SU-DHL-6 (cell line): ENCODE results near the gene SKP2.

Experiments
- H2AFZ ChIP-seq: fragments of 200-600 bp; sonication (generic); 2 replicates; pipeline ENCODE4 v1.6.1; 2014; ENCODE audit warnings: low read depth, mild to moderate bottlenecking, moderate library complexity, mixed read lengths, antibody characterized with exemption, low read length; ENCODE audit not compliant: severe bottlenecking
- H3F3A ChIP-seq: fragments of 200-600 bp; shearing (Covaris generic); 2 replicates; pipeline ENCODE4 v1.6.0; 2016; ENCODE audit warnings: antibody characterized with exemption, mild to moderate bottlenecking; ENCODE audit not compliant: insufficient read depth
- H3K27ac ChIP-seq: fragments of 200-600 bp; sonication (generic); 2 replicates; pipeline ENCODE4 v1.5.1; 2016; ENCODE audit warnings: low read depth, mild to moderate bottlenecking, low read length, moderate library complexity, mixed read lengths
- H3K27me3 ChIP-seq: fragments of 200-600 bp; sonication (generic), shearing (Covaris generic); 2 replicates; pipeline ENCODE4 v1.6.0; 2014; ENCODE audit warnings: mild to moderate bottlenecking, low read length
- H3K36me3 ChIP-seq: fragments of 200-600 bp; sonication (generic); 2 replicates; pipeline ENCODE4 v1.6.1; 2014; ENCODE audit warnings: mild to moderate bottlenecking, low read length, mixed read lengths
- H3K4me2 ChIP-seq: fragments of 300-600, 200-600 bp; shearing (Covaris generic), sonication (generic); 2 replicates; pipeline ENCODE4 v1.6.0; 2014; ENCODE audit warnings: low read length, low read depth, mild to moderate bottlenecking; ENCODE audit not compliant: poor library complexity, severe bottlenecking
- H3K4me3 ChIP-seq: fragments of 200-600 bp; sonication (generic); 2 replicates; pipeline ENCODE4 v1.5.1; 2014; ENCODE audit warnings: antibody characterized with exemption, low read length, mild to moderate bottlenecking, mixed read lengths; ENCODE audit not compliant: insufficient read depth, poor library complexity, severe bottlenecking
- H3K79me2 ChIP-seq: fragments of 200-600 bp; sonication (generic); 2 replicates; pipeline ENCODE4 v1.6.1; 2014; ENCODE audit warnings: mild to moderate bottlenecking, low read length, moderate library complexity; ENCODE audit not compliant: insufficient read depth
- H3K9ac ChIP-seq: fragments of 200-600 bp; sonication (generic); 2 replicates; pipeline ENCODE4 v1.7.0; 2014; ENCODE audit warnings: mild to moderate bottlenecking, low read length
- H3K9me2 ChIP-seq: fragments of 200-600 bp; sonication (generic); replicated peaks from 2 replicates; pipeline ENCODE4 v1.6.1; 2014; ENCODE audit warnings: low read length; ENCODE audit not compliant: insufficient read depth
- H3K9me3 ChIP-seq: fragments of 200-600 bp; sonication (generic); 2 replicates; pipeline ENCODE4 v1.6.1; 2014; ENCODE audit warnings: low read length, mixed read lengths; ENCODE audit not compliant: insufficient read depth
- H4K20me1 ChIP-seq: fragments of 200-600 bp; sonication (generic); 2 replicates; pipeline ENCODE4 v1.6.1; 2014; ENCODE audit warnings: low read depth, mild to moderate bottlenecking, antibody characterized with exemption, low read length, moderate library complexity, mixed read lengths
- CTCF ChIP-seq: fragments of 200-600 bp; sonication (generic); IDR thresholded peaks from one replicate; pipeline ENCODE4 v1.5.1; 2017; ENCODE audit warnings: antibody characterized with exemption, mild to moderate bottlenecking, low read length, moderate library complexity; ENCODE audit not compliant: insufficient read depth, poor library complexity, severe bottlenecking
- EZH2phosphoT487 ChIP-seq: fragments of 200-600 bp; sonication (generic), shearing (Covaris generic); conservative IDR thresholded peaks from 2 replicates; pipeline ENCODE4 v1.6.1; 2018; ENCODE audit warnings: mild to moderate bottlenecking, antibody characterized with exemption, low read length, moderate library complexity, mixed read lengths

SKP2 gene

GRCh38 chr5:36135988-36136387 lies 15.9 kb upstream of the SKP2 start:
- Histone ChIP-seq H3K9ac (no peak overlapping the region), H3K79me2 (no peaks in the 10 kb centered on the region), H3K36me3 (peaks cover 66% of the 10 kb centered on the region), H3K27ac (no peak overlapping the region), H3F3A (no peaks in the 10 kb centered on the region), H3K9me2 (no peaks in the 10 kb centered on the region), H2AFZ (no peak overlapping the region), H4K20me1 (no peaks in the 10 kb centered on the region), H3K4me2 (no peak overlapping the region), H3K27me3 (no peaks in the 10 kb centered on the region), H3K4me3 (no peak overlapping the region), H3K9me3 (peaks cover 16% of the 10 kb centered on the region)
- TF ChIP-seq CTCF (no peak), EZH2phosphoT487 (no peak)

GRCh38 chr5:36136581-36136980 lies 15.3 kb upstream of the SKP2 start:
- no peak overlapping the region for H3K27ac ChIP-seq
- H3K9me3 ChIP-seq = peaks cover 17% of the 10 kb centered on the region
- no peak overlapping the region for H2AFZ ChIP-seq
- no peak for TF ChIP-seq EZH2phosphoT487
- TF ChIP-seq CTCF = no peak
- peaks cover 69% of the 10 kb centered on the region for H3K36me3 ChIP-seq
- no peaks in the 10 kb centered on the region for H3K27me3 ChIP-seq
- no peak overlapping the region for H3K4me3 ChIP-seq
- no peak overlapping the region for H3K9ac ChIP-seq
- H3K9me2 ChIP-seq = no peaks in the 10 kb centered on the region
- H4K20me1 ChIP-seq = no peaks in the 10 kb centered on the region
- no peaks in the 10 kb centered on the region; the same call in 1 of the 2 replicates for H3F3A ChIP-seq
- H3K4me2 ChIP-seq = no peak overlapping the region
- no peaks in the 10 kb centered on the region for H3K79me2 ChIP-seq

GRCh38 chr5:36138900-36139683 lies 12.8 kb upstream of the SKP2 start:
- peaks cover 4% of the 10 kb centered on the region; the same call in 1 of the 2 replicates for H3F3A ChIP-seq
- H3K4me3 ChIP-seq = no peak overlapping the region
- no peak overlapping the region for H3K9ac ChIP-seq
- H3K9me3 ChIP-seq = peaks cover 17% of the 10 kb centered on the region
- no peak for TF ChIP-seq EZH2phosphoT487
- no peak overlapping the region for H2AFZ ChIP-seq
- no peaks in the 10 kb centered on the region for H4K20me1 ChIP-seq
- peaks cover 73% of the 10 kb centered on the region for H3K36me3 ChIP-seq
- H3K79me2 ChIP-seq = peaks cover 7% of the 10 kb centered on the region; the same call in 1 of the 2 replicates
- H3K27me3 ChIP-seq = no peaks in the 10 kb centered on the region
- no peak overlapping the region for H3K27ac ChIP-seq
- no peaks in the 10 kb centered on the region for H3K9me2 ChIP-seq
- no peak overlapping the region for H3K4me2 ChIP-seq

- no peaks in the 10 kb centered on the region for H4K20me1 ChIP-seq
- peaks cover 4% of the 10 kb centered on the region; the same call in 1 of the 2 replicates for H3F3A ChIP-seq
- peaks cover 70% of the 10 kb centered on the region for H3K79me2 ChIP-seq
- no peaks in the 10 kb centered on the region for H3K9me2 ChIP-seq
- no peaks in the 10 kb centered on the region for H3K27me3 ChIP-seq
- no peak overlapping the region for H2AFZ ChIP-seq
- H3K4me2 ChIP-seq = no peak overlapping the region
- peaks cover 6% of the 10 kb centered on the region; the same call in 1 of the 2 replicates for H3K9me3 ChIP-seq
- no peak overlapping the region for H3K9ac ChIP-seq
- peaks cover 42% of the 10 kb centered on the region for H3K36me3 ChIP-seq
- H3K27ac ChIP-seq = no peak overlapping the region
- H3K4me3 ChIP-seq = no peak overlapping the region
- no peak for TF ChIP-seq CTCF
- TF ChIP-seq EZH2phosphoT487 = no peak
Observed at GRCh38 chr5:36145311-36145710, 6.6 kb upstream of the SKP2 start.
